GM12892 (cell line): ENCODE data around the gene CLEC16A.
"Not testable (repeated sequence)": the region's sequence is repeated elsewhere in the genome, so short reads cannot be mapped to it uniquely, and the experiment has no call there.

Experiments
- DNase-seq: peaks from one replicate; pipeline ENCODE4 v3.0.0; 2011; ENCODE audit not compliant: insufficient read length
- FAIRE-seq: peaks from 2 replicates; lab custom pipeline; 2011; peaks lifted over from hg19 to GRCh38; lab: Jason Lieb, UNC
- POLR2A ChIP-seq: IDR thresholded peaks from 2 replicates; pipeline ENCODE4 v1.6.1; 2011; ENCODE audit warnings: low read depth, low read length, control low read depth
- POLR2AphosphoS5 ChIP-seq: IDR thresholded peaks from 2 replicates; pipeline ENCODE4 v1.6.1; 2011; ENCODE audit warnings: low read depth, low read length, control low read depth
- TAF1 ChIP-seq: IDR thresholded peaks from 2 replicates; pipeline ENCODE4 v1.6.1; 2011; ENCODE audit warnings: low read depth, mild to moderate bottlenecking, control low read depth, low read length, borderline replicate concordance

Gene CLEC16A

GRCh38 chr16:11213799-11214198 is 269.4 kb downstream of the CLEC16A start:
- no peak for DNase-seq
- TF ChIP-seq TAF1 (no peak), POLR2AphosphoS5 (no peak), POLR2A (no peak)
- no peak for FAIRE-seq

GRCh38 chr16:11215935-11216556 is 271.7 kb downstream of the CLEC16A start:
- no peak for FAIRE-seq
- TF ChIP-seq POLR2AphosphoS5 (no peak), TAF1 (no peak), POLR2A (no peak)
- DNase-seq, result no peak

GRCh38 chr16:11217651-11218603 is 273.6 kb downstream of the CLEC16A start:
- no peak for DNase-seq
- no peak for FAIRE-seq
- TF ChIP-seq POLR2AphosphoS5 (no peak), POLR2A (no peak), TAF1 (no peak)

- TF ChIP-seq POLR2AphosphoS5, result no peak
- TF ChIP-seq POLR2A, result no peak
- TF ChIP-seq TAF1, result no peak
- DNase-seq (no peak), FAIRE-seq (no peak)
These were observed 274.2 kb downstream of the CLEC16A start for GRCh38 chr16:11218604-11218962.

GRCh38 chr16:11219178-11219577 is 274.8 kb downstream of the CLEC16A start:
- no peak for FAIRE-seq
- TF ChIP-seq POLR2A (no peak), POLR2AphosphoS5 (no peak), TAF1 (no peak)
- DNase-seq, result no peak

- DNase-seq, FAIRE-seq: not testable (repeated sequence)
These were observed 276.1 kb downstream of the CLEC16A start for GRCh38 chr16:11220507-11220906.

GRCh38 chr16:11224096-11224893 is 279.9 kb downstream of the CLEC16A start:
- DNase-seq (peak; percentile 75), FAIRE-seq (peak; percentile 14)
- TF ChIP-seq POLR2A (peak; percentile 48; the same call in 1 of the 2 replicates), POLR2AphosphoS5 (no peak; the same call in 1 of the 2 replicates)

GRCh38 chr16:11224894-11225676 is 280.7 kb downstream of the CLEC16A start:
- FAIRE-seq, result peak; percentile 97

GRCh38 chr16:11225677-11226549 is 281.5 kb downstream of the CLEC16A start:
- FAIRE-seq, result peak; percentile 78
- DNase-seq, result no peak
- no peak for TF ChIP-seq POLR2AphosphoS5
- no peak for TF ChIP-seq TAF1
- TF ChIP-seq POLR2A, result no peak; the same call in none of the 2 replicates

More at GRCh38 chr16:11224894-11225676, 280.7 kb downstream of the CLEC16A start:
- TF ChIP-seq POLR2AphosphoS5 (no peak), TAF1 (peak; percentile 14; the same call in 1 of the 2 replicates), POLR2A (peak; percentile 43)
- peak; percentile 96 for DNase-seq

GRCh38 chr16:11229432-11229831 is 285.1 kb downstream of the CLEC16A start:
- DNase-seq, result no peak
- FAIRE-seq, result no peak
- TF ChIP-seq POLR2A, result no peak
- TF ChIP-seq TAF1, result no peak
- TF ChIP-seq POLR2AphosphoS5, result no peak
